Thyroid gland (tissue), 4 donors: ENCODE measurements around the gene DRAXIN. TPM values are rescaled to one million over a fixed set of nuclear protein-coding genes. Genes with fewer than 3 reads are reported as not detected.

Experiments
- DNase-seq, 2 donors: peaks; one replicate each; pipeline ENCODE4 v3.0.0-alpha.2; 2019
- H3K27ac ChIP-seq, 3 donors: fragments of 200-600 bp; sonication (generic); 1 replicate in 2 of 3; 2 replicates in 1 of 3; pipeline ENCODE4 v1.5.1; 2016 to 2019; ENCODE audit warnings: mild to moderate bottlenecking in 1 of 3, moderate library complexity in 1 of 3
- H3K27me3 ChIP-seq: fragments of 200-600 bp; sonication (generic); one replicate; pipeline ENCODE4 v1.5.1; 2019
- H3K36me3 ChIP-seq, 2 donors: fragments of 200-600 bp; sonication (generic); one replicate each; pipeline ENCODE4 v1.5.1; 2016 to 2019
- H3K4me1 ChIP-seq, 2 donors: fragments of 200-600 bp; sonication (generic); one replicate each; pipeline ENCODE4 v1.5.1; 2017 to 2019
- H3K4me3 ChIP-seq, 3 donors: fragments of 200-600 bp; sonication (generic); replicated peaks in 1 of 3; 1 replicate in 2 of 3; 2 replicates in 1 of 3; pipeline ENCODE4 v1.5.1; 2016; ENCODE audit warnings: mild to moderate bottlenecking in 1 of 3
- H3K9me3 ChIP-seq: fragments of 200-600 bp; sonication (generic); one replicate; pipeline ENCODE4 v1.5.1; 2017
- POLR2A ChIP-seq, 2 donors: fragments of 450-650 bp; IDR thresholded peaks; one replicate each; pipeline ENCODE4 v1.6.1; 2017; ENCODE audit warnings: antibody characterized with exemption in 2 of 2, mild to moderate bottlenecking in 2 of 2, moderate library complexity in 1 of 2
- WGBS, 2 donors: methylation state at CpG; one replicate each; pipeline ENCODE4 v1.1.5; 2017; 5-methylcytosine and 5-hydroxymethylcytosine counted together
- intact Hi-C: fragments of 100-400 bp; cut with DNase I; formaldehyde crosslinking; loops from one replicate; pipeline ENCODE4 v1.15.1; 2023
- total RNA-seq, 4 donors: library from RNA; depleted of rRNA; stranded (reverse); fragments of >200 nt; gene quantifications; one replicate each; pipeline ENCODE4 v1.2.3, GENCODE V29; 2016
- TF ChIP-seq, protein P1 (sequence below), 6 experiments: fragments of 200-600 bp in 3 of 6; fragments of 450-650 bp in 3 of 6; sonication (generic) in 3 of 6; IDR thresholded peaks; one replicate each; pipeline ENCODE4 v1.5.1; 2016 to 2019; ENCODE audit warnings: antibody characterized with exemption in 6 of 6, mild to moderate bottlenecking in 2 of 6, inconsistent platforms in 1 of 6, moderate library complexity in 1 of 6

Gene DRAXIN
- total RNA-seq, 4 donors from 2014 or later, result not detected

DNA sequence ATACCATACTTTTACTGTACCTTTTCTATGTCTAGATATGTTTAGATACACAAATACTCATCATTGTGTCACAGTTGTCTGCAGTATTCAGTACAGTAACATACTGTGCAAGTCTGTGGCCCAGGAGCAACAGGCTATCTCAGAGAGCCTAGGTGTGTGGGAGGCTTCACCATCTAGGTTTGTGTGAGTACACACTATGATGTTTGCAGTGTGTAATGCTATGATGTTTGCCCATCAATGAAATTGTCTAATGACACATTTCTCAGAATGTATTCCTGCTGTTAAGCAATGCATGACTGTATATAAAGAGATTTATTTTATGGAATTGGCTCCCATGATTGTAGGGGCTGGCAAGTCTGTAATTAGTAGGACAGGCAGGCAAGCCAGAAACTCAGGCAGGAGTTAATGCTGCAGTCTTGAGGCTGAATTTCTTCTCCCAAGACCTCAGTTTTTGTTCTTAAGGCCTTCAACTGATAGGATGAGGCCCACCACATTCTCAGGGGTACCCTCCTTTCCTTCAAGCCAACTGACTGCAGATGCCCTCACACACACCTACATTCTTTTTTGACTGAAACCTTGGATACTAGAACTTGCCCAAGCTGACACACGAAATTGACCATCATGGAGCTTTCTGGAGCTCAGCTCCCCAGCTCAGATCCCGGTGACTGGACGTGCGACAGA is 36.8 kb downstream of the DRAXIN start:
- H3K27ac ChIP-seq, result no peak overlapping the region
- DNase-seq, result no peak
- H3K4me3 ChIP-seq, result no peak overlapping the region
- H3K36me3 ChIP-seq, result no peaks in the 10 kb centered on the region
- no peaks in the 10 kb centered on the region for H3K9me3 ChIP-seq
- no peaks in the 10 kb centered on the region for H3K27me3 ChIP-seq
- no peak for TF ChIP-seq POLR2A (IDR thresholded peaks at IDR 0.05)
- TF ChIP-seq, protein P1, sequence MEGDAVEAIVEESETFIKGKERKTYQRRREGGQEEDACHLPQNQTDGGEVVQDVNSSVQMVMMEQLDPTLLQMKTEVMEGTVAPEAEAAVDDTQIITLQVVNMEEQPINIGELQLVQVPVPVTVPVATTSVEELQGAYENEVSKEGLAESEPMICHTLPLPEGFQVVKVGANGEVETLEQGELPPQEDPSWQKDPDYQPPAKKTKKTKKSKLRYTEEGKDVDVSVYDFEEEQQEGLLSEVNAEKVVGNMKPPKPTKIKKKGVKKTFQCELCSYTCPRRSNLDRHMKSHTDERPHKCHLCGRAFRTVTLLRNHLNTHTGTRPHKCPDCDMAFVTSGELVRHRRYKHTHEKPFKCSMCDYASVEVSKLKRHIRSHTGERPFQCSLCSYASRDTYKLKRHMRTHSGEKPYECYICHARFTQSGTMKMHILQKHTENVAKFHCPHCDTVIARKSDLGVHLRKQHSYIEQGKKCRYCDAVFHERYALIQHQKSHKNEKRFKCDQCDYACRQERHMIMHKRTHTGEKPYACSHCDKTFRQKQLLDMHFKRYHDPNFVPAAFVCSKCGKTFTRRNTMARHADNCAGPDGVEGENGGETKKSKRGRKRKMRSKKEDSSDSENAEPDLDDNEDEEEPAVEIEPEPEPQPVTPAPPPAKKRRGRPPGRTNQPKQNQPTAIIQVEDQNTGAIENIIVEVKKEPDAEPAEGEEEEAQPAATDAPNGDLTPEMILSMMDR (IDR thresholded peaks at IDR 0.05), result no peak
- intact Hi-C loops, result no loop called here
- peaks cover 0 to 19% of the 10 kb centered on the region in 2 donors for H3K4me1 ChIP-seq
- 98 to 100% methylated on average over 4 of the region's 4 CpGs for WGBS, 2 donors

DNA sequence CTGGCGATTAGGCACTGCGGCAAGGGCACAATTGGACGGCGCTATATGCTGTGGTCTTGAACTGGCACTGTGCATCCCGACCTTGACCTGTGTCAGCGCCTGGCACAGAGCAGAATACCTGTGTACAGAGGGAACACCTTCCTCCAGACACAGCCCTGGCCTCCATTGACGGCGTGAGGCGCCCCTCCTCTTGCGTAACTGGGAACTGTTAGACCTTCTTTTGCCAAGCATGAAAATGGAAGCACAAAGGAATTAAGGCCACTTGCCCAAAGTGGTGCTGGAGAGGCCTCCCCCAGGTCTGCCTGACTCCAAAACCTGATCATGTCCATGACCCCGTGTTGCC is 37.6 kb downstream of the DRAXIN start:
- no peak overlapping the region for H3K4me3 ChIP-seq
- H3K36me3 ChIP-seq, result no peaks in the 10 kb centered on the region
- H3K4me1 ChIP-seq, result peaks cover 0 to 19% of the 10 kb centered on the region in 2 donors
- no peaks in the 10 kb centered on the region for H3K9me3 ChIP-seq
- no peak overlapping the region for H3K27ac ChIP-seq
- no peaks in the 10 kb centered on the region for H3K27me3 ChIP-seq
- DNase-seq, result no peak
- TF ChIP-seq POLR2A (IDR thresholded peaks at IDR 0.05), result no peak
- TF ChIP-seq, protein P1 (IDR thresholded peaks at IDR 0.05), result no peak
- 93 to 94% methylated on average over 10 to 11 of the region's 11 CpGs for WGBS, 2 donors
- intact Hi-C loops, result no loop called here

DNA sequence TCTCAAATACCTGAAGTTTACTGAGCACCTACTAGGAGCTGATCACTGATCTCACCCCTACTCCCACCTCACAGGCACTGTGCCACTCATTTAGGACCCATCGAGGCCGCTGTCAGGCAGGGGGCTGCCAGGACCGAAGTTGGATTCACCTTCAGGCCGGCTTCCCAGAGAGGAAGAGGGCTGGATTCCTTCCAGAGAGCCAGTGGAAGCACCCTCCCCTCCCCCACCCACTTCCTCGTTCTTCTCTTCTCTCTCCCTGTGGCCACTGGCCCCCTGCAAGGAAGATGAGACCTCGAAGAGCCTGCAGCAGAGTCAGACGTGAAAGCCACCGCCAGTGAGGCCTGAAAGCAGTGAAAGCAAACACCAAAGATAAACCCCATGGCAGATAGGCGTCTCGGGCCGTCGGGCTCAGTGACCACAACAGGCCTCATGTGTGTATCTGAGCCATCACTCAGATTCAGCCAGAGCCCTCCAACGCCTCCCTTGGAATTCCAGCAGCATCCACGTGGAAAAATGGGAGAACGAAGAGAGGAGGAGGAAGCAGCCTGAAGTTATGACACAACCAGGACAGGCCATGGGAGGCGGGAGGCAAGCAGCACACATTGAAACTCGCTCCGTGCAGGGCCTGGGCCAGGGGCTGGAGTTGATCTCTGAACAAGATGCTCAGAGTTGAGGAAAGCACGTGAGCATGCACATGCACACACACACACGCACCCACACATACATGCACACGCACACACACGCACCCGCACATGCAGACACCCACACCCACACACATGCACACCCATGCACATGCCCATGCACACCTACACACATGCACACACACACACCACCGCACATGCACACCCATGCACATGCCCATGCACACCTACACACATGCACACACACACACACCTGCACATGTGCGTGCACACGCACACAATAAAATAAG is 38.3 kb downstream of the DRAXIN start:
- Histone ChIP-seq H3K4me3 (no peak overlapping the region), H3K27ac (peak overlapping the region in 1 of 3 donors; percentile 17), H3K4me1 (peaks cover 0 to 19% of the 10 kb centered on the region in 2 donors), H3K36me3 (no peaks in the 10 kb centered on the region), H3K9me3 (no peaks in the 10 kb centered on the region), H3K27me3 (no peaks in the 10 kb centered on the region)
- intact Hi-C loops, result no loop called here
- 62 to 70% methylated on average over 21 to 26 of the region's 26 CpGs for WGBS, 2 donors
- DNase-seq, result peak in 1 of 2 donors; percentile 16
- TF ChIP-seq, protein P1 (IDR thresholded peaks at IDR 0.05), result no peak
- TF ChIP-seq POLR2A (IDR thresholded peaks at IDR 0.05), result no peak

DNA sequence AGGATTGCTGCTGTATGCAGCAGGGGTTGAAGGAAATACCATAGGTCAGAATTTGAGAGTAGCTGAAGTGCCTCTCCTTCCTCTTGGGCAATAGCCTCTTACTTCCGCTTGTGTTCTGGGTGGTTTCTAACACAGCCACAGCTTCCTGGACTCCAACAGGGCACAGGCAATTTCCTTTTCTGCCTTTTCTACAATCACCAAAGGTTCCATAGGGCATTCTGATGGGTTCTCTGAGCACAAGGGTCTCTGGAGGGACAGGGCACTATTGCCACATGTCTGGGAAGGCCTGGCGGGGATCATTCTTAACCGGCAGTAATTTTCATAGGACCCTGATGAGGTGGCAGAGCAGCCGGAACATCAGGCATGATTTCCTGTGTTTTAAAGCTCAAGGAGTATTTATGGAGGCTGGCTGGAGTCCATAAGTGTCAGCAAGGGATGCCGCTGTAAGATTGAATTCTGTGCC is 39.0 kb downstream of the DRAXIN start:
- no peaks in the 10 kb centered on the region for H3K27me3 ChIP-seq
- TF ChIP-seq POLR2A (IDR thresholded peaks at IDR 0.05), result no peak
- TF ChIP-seq, protein P1 (IDR thresholded peaks at IDR 0.05), result no peak
- H3K36me3 ChIP-seq, result no peaks in the 10 kb centered on the region
- no peaks in the 10 kb centered on the region for H3K9me3 ChIP-seq
- H3K4me1 ChIP-seq, result peaks cover 0 to 21% of the 10 kb centered on the region in 2 donors
- DNase-seq, result no peak
- WGBS, 2 donors, result 45 to 52% methylated on average over 5 of the region's 5 CpGs
- H3K4me3 ChIP-seq, result no peak overlapping the region
- intact Hi-C loops, result no loop called here
- peak overlapping the region; percentile 24 to 46 (median 44) for H3K27ac ChIP-seq
